NT2/D1 (cell line): ENCODE results near the gene KDM8.

ENCODE experiments used
- SUZ12 ChIP-seq: IDR thresholded peaks from 2 replicates; pipeline ENCODE4 v1.6.1; 2011; ENCODE audit not compliant: insufficient read length, insufficient read depth; ENCODE audit errors: extremely low read depth
- YY1 ChIP-seq: IDR thresholded peaks from 2 replicates; pipeline ENCODE4 v1.6.1; 2011; ENCODE audit not compliant: insufficient read length, insufficient read depth
- ZNF274 ChIP-seq: IDR thresholded peaks from 2 replicates; pipeline ENCODE4 v1.6.1; 2011; ENCODE audit warnings: mild to moderate bottlenecking, low read depth, low read length

GRCh38 chr16:27179500-27180072 lies 23.7 kb upstream of the KDM8 start:
- TF ChIP-seq ZNF274 (no peak), YY1 (no peak), SUZ12 (no peak)
